ENCODE results near the gene EXOSC9. TPM values are rescaled to one million over a fixed set of nuclear protein-coding genes. Genes with fewer than 3 reads are reported as not detected.
A peak's percentile ranks its signal among the peaks of the same experiment; 100 is the strongest.
"Not testable (repeated sequence)": the region's sequence is repeated elsewhere in the genome, so short reads cannot be mapped to it uniquely, and the experiment has no call there.

The EXOSC9 gene, protein sequence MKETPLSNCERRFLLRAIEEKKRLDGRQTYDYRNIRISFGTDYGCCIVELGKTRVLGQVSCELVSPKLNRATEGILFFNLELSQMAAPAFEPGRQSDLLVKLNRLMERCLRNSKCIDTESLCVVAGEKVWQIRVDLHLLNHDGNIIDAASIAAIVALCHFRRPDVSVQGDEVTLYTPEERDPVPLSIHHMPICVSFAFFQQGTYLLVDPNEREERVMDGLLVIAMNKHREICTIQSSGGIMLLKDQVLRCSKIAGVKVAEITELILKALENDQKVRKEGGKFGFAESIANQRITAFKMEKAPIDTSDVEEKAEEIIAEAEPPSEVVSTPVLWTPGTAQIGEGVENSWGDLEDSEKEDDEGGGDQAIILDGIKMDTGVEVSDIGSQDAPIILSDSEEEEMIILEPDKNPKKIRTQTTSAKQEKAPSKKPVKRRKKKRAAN
- total RNA-seq: 10 to 100 TPM; 23.4 to 27.2 (median 25.2) TPM

DNA sequence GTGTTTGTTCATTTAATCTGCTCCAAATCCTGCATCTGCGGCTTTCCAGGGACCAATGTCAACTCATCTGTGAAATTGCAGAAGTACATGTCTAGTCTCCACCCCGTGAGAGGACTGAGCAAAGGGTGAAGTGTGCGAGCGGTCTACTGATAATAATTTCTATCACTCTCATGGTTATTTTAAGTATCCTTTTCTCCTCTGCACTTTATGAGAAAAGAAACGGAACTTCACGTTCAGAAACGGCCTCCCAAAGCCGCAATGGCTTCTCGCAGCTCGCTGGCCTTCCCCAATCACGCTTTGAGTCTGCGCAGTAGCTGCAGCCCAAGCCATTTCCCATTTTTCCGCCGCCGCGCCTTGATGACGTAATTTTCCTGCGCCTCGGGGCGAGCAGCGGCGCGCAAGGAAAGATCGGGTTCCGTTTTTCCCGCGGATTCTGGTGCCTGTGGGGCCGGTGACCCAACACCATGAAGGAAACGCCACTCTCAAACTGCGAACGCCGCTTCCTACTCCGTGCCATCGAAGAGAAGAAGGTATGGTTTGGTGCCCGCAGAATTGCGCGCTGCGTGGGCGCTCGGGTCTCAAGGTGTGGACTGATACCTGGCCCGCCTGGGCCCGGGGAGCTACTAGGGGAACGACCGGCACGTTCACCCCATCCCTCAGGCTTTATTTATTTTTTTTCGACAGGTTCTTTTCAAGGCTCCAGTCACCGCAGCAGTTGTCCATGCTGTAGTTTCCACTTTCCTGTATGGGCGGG, at the start of gene EXOSC9:
EXOSC9 (plus strand) TSS at position 363 of the 754 bp plus-strand sequence; CDS start at position 465, 102 bp downstream.
- H3K27ac ChIP-seq: peak within 1 kb of the TSS; percentile 85 to 91
- TF ChIP-seq POLR2A (IDR thresholded peaks at IDR 0.05) (peak; percentile 49), POLR2AphosphoS5 (IDR thresholded peaks at IDR 0.05) (peak; percentile 87 to 95 (median 92))
- TF ChIP-seq, protein P1, sequence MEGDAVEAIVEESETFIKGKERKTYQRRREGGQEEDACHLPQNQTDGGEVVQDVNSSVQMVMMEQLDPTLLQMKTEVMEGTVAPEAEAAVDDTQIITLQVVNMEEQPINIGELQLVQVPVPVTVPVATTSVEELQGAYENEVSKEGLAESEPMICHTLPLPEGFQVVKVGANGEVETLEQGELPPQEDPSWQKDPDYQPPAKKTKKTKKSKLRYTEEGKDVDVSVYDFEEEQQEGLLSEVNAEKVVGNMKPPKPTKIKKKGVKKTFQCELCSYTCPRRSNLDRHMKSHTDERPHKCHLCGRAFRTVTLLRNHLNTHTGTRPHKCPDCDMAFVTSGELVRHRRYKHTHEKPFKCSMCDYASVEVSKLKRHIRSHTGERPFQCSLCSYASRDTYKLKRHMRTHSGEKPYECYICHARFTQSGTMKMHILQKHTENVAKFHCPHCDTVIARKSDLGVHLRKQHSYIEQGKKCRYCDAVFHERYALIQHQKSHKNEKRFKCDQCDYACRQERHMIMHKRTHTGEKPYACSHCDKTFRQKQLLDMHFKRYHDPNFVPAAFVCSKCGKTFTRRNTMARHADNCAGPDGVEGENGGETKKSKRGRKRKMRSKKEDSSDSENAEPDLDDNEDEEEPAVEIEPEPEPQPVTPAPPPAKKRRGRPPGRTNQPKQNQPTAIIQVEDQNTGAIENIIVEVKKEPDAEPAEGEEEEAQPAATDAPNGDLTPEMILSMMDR (IDR thresholded peaks at IDR 0.05): no peak
- peak; percentile 83 to 92 for DNase-seq (ENCODE audit: low spot score in 2 of 2)
- H3K4me1 ChIP-seq: no peaks in the 10 kb centered on the region
- H3K27me3 ChIP-seq: no peaks in the 10 kb centered on the region
- H3K4me3 ChIP-seq: peak within 1 kb of the TSS; percentile 76 to 95 (median 87)
- intact Hi-C loops (cut with DNase I; ENCODE audit: low total_unique reads): loop anchor here (5.0 kb wide), 1 partner anchor 674 kb away; no protein-coding TSS in a partner anchor
- H3K9me3 ChIP-seq: no peaks in the 10 kb centered on the region
- H3K36me3 ChIP-seq: no peaks in the 10 kb centered on the region

DNA sequence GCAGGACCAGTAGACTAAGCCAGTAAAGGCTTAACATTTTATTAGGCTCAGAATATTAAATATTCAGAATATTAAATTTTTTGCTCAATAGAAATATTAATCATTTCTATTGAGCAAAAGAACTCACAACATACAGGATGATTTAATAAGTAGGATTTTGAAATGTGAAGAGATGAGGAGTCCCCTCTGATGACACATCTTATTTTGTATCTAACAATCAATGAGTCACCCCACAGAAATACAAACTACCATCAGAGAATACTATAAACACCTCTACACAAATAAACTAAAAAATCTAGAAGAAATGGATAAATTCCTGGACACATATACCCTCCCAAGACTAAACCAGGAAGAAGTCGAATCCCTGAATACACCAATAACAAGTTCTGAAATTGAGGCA, 49.0 kb upstream of the EXOSC9 start:
- H3K27ac ChIP-seq; H3K4me3 ChIP-seq; H3K27me3 ChIP-seq; H3K9me3 ChIP-seq; intact Hi-C loops (cut with DNase I; ENCODE audit: low total_unique reads); DNase-seq (ENCODE audit: low spot score in 2 of 2); H3K36me3 ChIP-seq; H3K4me1 ChIP-seq: not testable (repeated sequence)

DNA sequence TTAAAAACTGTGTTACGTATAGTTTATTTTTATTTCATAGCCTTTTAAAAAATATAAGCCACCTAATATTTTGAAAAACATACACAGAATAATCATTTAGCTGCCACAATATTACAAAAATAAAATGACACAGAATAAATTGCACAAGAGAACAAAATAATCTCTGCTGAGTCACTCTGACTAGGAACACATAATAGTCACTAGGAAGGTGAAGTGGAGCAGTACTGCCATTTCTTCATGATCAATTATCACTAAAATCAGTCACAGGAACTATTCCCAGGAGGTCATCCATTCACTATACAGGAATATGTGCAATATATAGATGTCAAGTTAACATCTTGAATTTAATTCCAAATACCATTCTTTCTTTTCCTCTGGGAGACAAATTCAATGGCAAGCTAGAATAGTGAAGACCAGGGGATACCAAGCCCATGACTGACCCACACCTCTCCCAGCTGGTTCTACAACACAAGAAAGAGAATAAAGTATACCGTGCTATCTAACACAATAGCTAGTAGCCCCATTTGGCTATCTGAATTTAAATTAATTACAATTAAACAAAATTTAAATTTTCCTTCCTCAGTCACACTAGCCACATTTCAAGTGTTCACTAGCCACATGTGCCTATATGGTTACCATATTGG, 42.1 kb upstream of the EXOSC9 start:
- H3K27me3 ChIP-seq: peaks cover 0 to 5% of the 10 kb centered on the region in 2 donors
- no peaks in the 10 kb centered on the region for H3K4me1 ChIP-seq
- no peak overlapping the region for H3K4me3 ChIP-seq
- TF ChIP-seq, protein P1 (IDR thresholded peaks at IDR 0.05): no peak
- no peak for TF ChIP-seq POLR2A (IDR thresholded peaks at IDR 0.05)
- no peak for TF ChIP-seq POLR2AphosphoS5 (IDR thresholded peaks at IDR 0.05)
- no peak overlapping the region for H3K27ac ChIP-seq
- DNase-seq (ENCODE audit: low spot score in 2 of 2): no peak
- H3K36me3 ChIP-seq: no peaks in the 10 kb centered on the region
- intact Hi-C loops (cut with DNase I; ENCODE audit: low total_unique reads): no loop called here
- H3K9me3 ChIP-seq: no peaks in the 10 kb centered on the region

DNA sequence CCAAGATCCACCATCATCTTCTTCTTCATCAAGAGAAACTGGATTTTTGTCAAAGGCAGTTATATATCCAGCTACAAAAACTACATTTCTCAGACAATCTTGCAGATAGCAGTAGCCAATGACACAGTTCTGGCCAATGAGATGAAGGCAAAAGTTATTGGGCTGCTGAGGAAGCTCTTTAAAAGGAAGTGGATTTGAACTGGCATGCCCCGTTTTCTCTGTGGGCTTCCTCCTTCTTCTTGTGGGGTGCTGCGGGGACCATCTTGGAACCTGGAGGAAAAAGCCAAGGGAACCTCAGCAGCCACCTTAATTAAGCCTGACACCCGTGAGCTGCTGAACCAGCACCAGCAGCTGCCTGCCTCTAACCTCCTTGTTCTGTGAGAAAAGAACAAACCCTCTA, 40.9 kb upstream of the EXOSC9 start:
- Histone ChIP-seq H3K4me3 (no peak overlapping the region), H3K4me1 (no peaks in the 10 kb centered on the region), H3K27ac (no peak overlapping the region), H3K9me3 (no peaks in the 10 kb centered on the region), H3K36me3 (no peaks in the 10 kb centered on the region), H3K27me3 (peaks cover 0 to 16% of the 10 kb centered on the region in 2 donors)
- intact Hi-C loops (cut with DNase I; ENCODE audit: low total_unique reads): no loop called here
- DNase-seq (ENCODE audit: low spot score in 2 of 2): no peak
- TF ChIP-seq, protein P1 (IDR thresholded peaks at IDR 0.05): no peak
- TF ChIP-seq POLR2AphosphoS5 (IDR thresholded peaks at IDR 0.05) (no peak), POLR2A (IDR thresholded peaks at IDR 0.05) (no peak)

DNA sequence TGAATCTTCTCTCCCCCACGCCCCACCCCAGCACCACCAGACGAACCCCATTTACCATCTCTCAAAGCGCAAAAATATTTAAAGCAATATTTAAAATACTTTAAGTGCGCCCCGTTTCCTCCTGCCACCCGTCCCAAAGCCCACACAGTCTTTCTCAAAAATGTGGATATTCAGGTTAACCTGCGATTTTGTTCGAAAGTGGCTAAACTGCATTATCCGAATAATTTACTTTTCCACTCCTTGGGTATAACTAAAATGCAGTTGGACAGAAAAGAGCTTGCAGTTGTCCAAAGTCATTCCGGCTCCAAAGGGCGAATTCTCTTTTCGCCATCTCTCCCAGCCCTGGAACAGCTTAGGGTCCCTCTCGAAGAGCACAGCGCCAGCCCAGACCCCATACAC, 36.8 kb upstream of the EXOSC9 start:
- Histone ChIP-seq H3K36me3 (no peaks in the 10 kb centered on the region), H3K27me3 (peaks cover 0 to 24% of the 10 kb centered on the region in 2 donors), H3K9me3 (no peaks in the 10 kb centered on the region), H3K4me3 (peak overlapping the region in 2 of 3 donors; percentile 45 to 66), H3K4me1 (no peaks in the 10 kb centered on the region), H3K27ac (no peak overlapping the region)
- intact Hi-C loops (cut with DNase I; ENCODE audit: low total_unique reads): no loop called here
- no peak for TF ChIP-seq POLR2A (IDR thresholded peaks at IDR 0.05)
- TF ChIP-seq POLR2AphosphoS5 (IDR thresholded peaks at IDR 0.05): no peak
- TF ChIP-seq, protein P1 (IDR thresholded peaks at IDR 0.05): no peak
- DNase-seq (ENCODE audit: low spot score in 2 of 2): no peak

All from breast epithelium (tissue), 4 donors.